CD8-positive, alpha-beta memory T cell (primary cell): ENCODE results near the gene CEACAM16. TPM values are rescaled to one million over a fixed set of nuclear protein-coding genes. Genes with fewer than 3 reads are reported as not detected.
"Not testable (repeated sequence)": the region's sequence is repeated elsewhere in the genome, so short reads cannot be mapped to it uniquely, and the experiment has no call there.

Experiments
- CTCF ChIA-PET: fragments of 350-600 bp; sonication (Branson Sonifier 250); formaldehyde crosslinking; loops from one replicate; lab custom pipeline; 2021; ENCODE audit warnings: antibody characterized with exemption; lab: Charles Lee
- POLR2A ChIA-PET: fragments of 350-600 bp; sonication (Branson Sonifier 250); formaldehyde crosslinking; loops from one replicate; lab custom pipeline; 2021; ENCODE audit warnings: antibody characterized with exemption; lab: Charles Lee
- DNase-seq, 5 donors: peaks; one replicate each; pipeline versions ENCODE4 v3.0.0 to v3.0.0-alpha.2; 2020 to 2022; ENCODE audit warnings: mixed read lengths in 1 of 5
- H3K27ac ChIP-seq: one replicate; pipeline ENCODE4 v1.7.0; 2013; ENCODE audit warnings: low read depth, mild to moderate bottlenecking, low read length, moderate library complexity
- H3K27me3 ChIP-seq: 2 replicates; pipeline ENCODE4 v1.7.0; 2013; ENCODE audit warnings: low read length, mild to moderate bottlenecking; ENCODE audit not compliant: insufficient read depth, poor library complexity, severe bottlenecking
- H3K36me3 ChIP-seq: 2 replicates; pipeline ENCODE4 v1.7.0; 2013; ENCODE audit warnings: mild to moderate bottlenecking, low read length, moderate library complexity; ENCODE audit not compliant: insufficient read depth
- H3K4me1 ChIP-seq: 2 replicates; pipeline ENCODE4 v1.7.0; 2013; ENCODE audit warnings: mild to moderate bottlenecking, low read length, moderate library complexity; ENCODE audit not compliant: insufficient read depth
- H3K4me3 ChIP-seq: 2 replicates; pipeline ENCODE4 v1.7.0; 2013; ENCODE audit warnings: mild to moderate bottlenecking, low read length
- H3K9me3 ChIP-seq: 2 replicates; pipeline ENCODE4 v1.7.0; 2013; ENCODE audit warnings: mild to moderate bottlenecking, low read length
- H3K27ac Mint-ChIP-seq, 8 donors: one replicate each; pipeline ENCODE4 v1.8.0; 2020 to 2021; ENCODE audit warnings: mixed read lengths in 8 of 8, mild to moderate bottlenecking in 6 of 8, inconsistent platforms in 3 of 8, moderate library complexity in 3 of 8
- H3K27me3 Mint-ChIP-seq, 2 donors: one replicate each; pipeline ENCODE4 v1.8.0; 2020 to 2021; ENCODE audit warnings: mixed read lengths in 2 of 2, mild to moderate bottlenecking in 1 of 2, moderate library complexity in 1 of 2
- H3K36me3 Mint-ChIP-seq, 3 donors: one replicate each; pipeline ENCODE4 v1.8.0; 2020 to 2021; ENCODE audit warnings: mixed read lengths in 3 of 3, inconsistent platforms in 1 of 3, mild to moderate bottlenecking in 1 of 3
- H3K4me1 Mint-ChIP-seq, 3 donors: one replicate each; pipeline ENCODE4 v1.8.0; 2020 to 2021; ENCODE audit warnings: mixed read lengths in 3 of 3, inconsistent platforms in 1 of 3, mild to moderate bottlenecking in 1 of 3
- H3K4me3 Mint-ChIP-seq, 7 donors: one replicate each; pipeline ENCODE4 v1.8.0; 2020 to 2021; ENCODE audit warnings: mixed read lengths in 7 of 7, mild to moderate bottlenecking in 6 of 7, moderate library complexity in 4 of 7, inconsistent platforms in 2 of 7
- H3K9me3 Mint-ChIP-seq, 5 donors: one replicate each; pipeline ENCODE4 v1.8.0; 2020 to 2022; ENCODE audit warnings: mixed read lengths in 5 of 5, mild to moderate bottlenecking in 3 of 5, moderate library complexity in 2 of 5, inconsistent platforms in 1 of 5
- polyA plus RNA-seq: library from polyadenylated mRNA; unstranded; fragments of 300-500 nt; fragmentation: Illumina TruSeq; gene quantifications from one replicate; pipeline ENCODE4 v1.2.3, GENCODE V29; 2021
- total RNA-seq, 2 experiments: library from RNA; stranded (reverse); gene quantifications; one replicate each; pipeline ENCODE4 v1.2.3, GENCODE V29; 2021

The CEACAM16 gene
- total and polyA plus RNA-seq, 3 experiments from 2014 or later, result not detected

GRCh38 chr19:44710483-44710882 is 11.5 kb downstream of the CEACAM16 start:
- Mint-ChIP-seq H3K9me3 (peaks cover 0 to 10% (median 5%) of the 10 kb centered on the region in 5 donors), H3K4me1 (peaks cover 0 to 6% (median 0%) of the 10 kb centered on the region in 3 donors), H3K36me3 (peaks cover 0 to 2% (median 0%) of the 10 kb centered on the region in 3 donors), H3K27ac (peak overlapping the region in 2 of 8 donors; percentile 14 to 61), H3K27me3 (peaks cover 3 to 4% of the 10 kb centered on the region in 2 donors), H3K4me3 (no peak overlapping the region)
- H3K9me3 ChIP-seq, result no peaks in the 10 kb centered on the region
- H3K27me3 ChIP-seq, result no peaks in the 10 kb centered on the region
- ChIA-PET POLR2A (no interaction called here), CTCF (no interaction called here)
- no peaks in the 10 kb centered on the region for H3K4me1 ChIP-seq
- no peak overlapping the region for H3K4me3 ChIP-seq
- DNase-seq, result no peak
- H3K36me3 ChIP-seq, result no peaks in the 10 kb centered on the region
- no peak overlapping the region for H3K27ac ChIP-seq

- H3K4me1 Mint-ChIP-seq, result peaks cover 0 to 6% (median 0%) of the 10 kb centered on the region in 3 donors
- H3K27me3 ChIP-seq, result no peaks in the 10 kb centered on the region
- H3K4me1 ChIP-seq, result no peaks in the 10 kb centered on the region
- no peak for DNase-seq
- peaks cover 0 to 12% (median 6%) of the 10 kb centered on the region in 5 donors for H3K9me3 Mint-ChIP-seq
- no peak overlapping the region for H3K27ac ChIP-seq
- ChIA-PET CTCF (interaction anchor here (0.6 to 2.1 kb wide), 3 partner anchors 11 to 155 kb away, joined by 3 to 9 read pairs (median 7); no protein-coding TSS in a partner anchor), POLR2A (interaction anchor here (0.5 kb wide), 1 partner anchor 23 kb away, joined by 3 read pairs; no protein-coding TSS in a partner anchor)
- peaks cover 0 to 5% (median 0%) of the 10 kb centered on the region in 3 donors for H3K36me3 Mint-ChIP-seq
- H3K36me3 ChIP-seq, result no peaks in the 10 kb centered on the region
- H3K4me3 Mint-ChIP-seq, result no peak overlapping the region
- H3K4me3 ChIP-seq, result no peak overlapping the region
- no peaks in the 10 kb centered on the region for H3K9me3 ChIP-seq
- peaks cover 0 to 1% of the 10 kb centered on the region in 2 donors for H3K27me3 Mint-ChIP-seq
- H3K27ac Mint-ChIP-seq, result no peak overlapping the region
These were observed 14.0 kb downstream of the CEACAM16 start for GRCh38 chr19:44712864-44713515.

GRCh38 chr19:44714597-44715169 is 15.7 kb downstream of the CEACAM16 start:
- no peak for DNase-seq
- no peaks in the 10 kb centered on the region for H3K36me3 ChIP-seq
- no peaks in the 10 kb centered on the region for H3K4me1 ChIP-seq
- no peak overlapping the region for H3K27ac ChIP-seq
- Mint-ChIP-seq H3K27ac (no peak overlapping the region), H3K4me1 (peaks cover 0 to 6% (median 0%) of the 10 kb centered on the region in 3 donors), H3K36me3 (peaks cover 0 to 5% (median 0%) of the 10 kb centered on the region in 3 donors), H3K27me3 (peaks cover 0 to 2% of the 10 kb centered on the region in 2 donors), H3K4me3 (no peak overlapping the region), H3K9me3 (peaks cover 0 to 12% (median 6%) of the 10 kb centered on the region in 5 donors)
- ChIA-PET POLR2A (no interaction called here), CTCF (interaction anchor here (2.2 kb wide), 1 partner anchor 9 kb away, joined by 10 read pairs; no protein-coding TSS in a partner anchor)
- no peak overlapping the region for H3K4me3 ChIP-seq
- H3K27me3 ChIP-seq, result no peaks in the 10 kb centered on the region
- H3K9me3 ChIP-seq, result no peaks in the 10 kb centered on the region

GRCh38 chr19:44717603-44718002 is 18.7 kb downstream of the CEACAM16 start:
- H3K36me3 ChIP-seq, result no peaks in the 10 kb centered on the region
- no peaks in the 10 kb centered on the region for H3K9me3 ChIP-seq
- H3K4me3 Mint-ChIP-seq, result no peak overlapping the region
- no peak overlapping the region for H3K27ac Mint-ChIP-seq
- no peak overlapping the region for H3K27ac ChIP-seq
- H3K36me3 Mint-ChIP-seq, result peaks cover 0 to 5% (median 0%) of the 10 kb centered on the region in 3 donors
- H3K4me3 ChIP-seq, result no peak overlapping the region
- peaks cover 2 to 10% (median 5%) of the 10 kb centered on the region in 3 donors for H3K4me1 Mint-ChIP-seq
- no peak for DNase-seq
- peaks cover 0 to 12% (median 6%) of the 10 kb centered on the region in 5 donors for H3K9me3 Mint-ChIP-seq
- ChIA-PET POLR2A (no interaction called here), CTCF (interaction anchor here (1.2 to 1.7 kb wide), 2 partner anchors 28 to 53 kb away, joined by 3 to 8 read pairs; no protein-coding TSS in a partner anchor)
- H3K27me3 ChIP-seq, result no peaks in the 10 kb centered on the region
- peaks cover 0 to 4% of the 10 kb centered on the region in 2 donors for H3K27me3 Mint-ChIP-seq
- H3K4me1 ChIP-seq, result peaks cover 5% of the 10 kb centered on the region

- ChIA-PET POLR2A (no interaction called here), CTCF (interaction anchor here (1.7 kb wide), 1 partner anchor 52 kb away, joined by 8 read pairs; no protein-coding TSS in a partner anchor)
- no peaks in the 10 kb centered on the region for H3K36me3 ChIP-seq
- H3K27ac Mint-ChIP-seq, result no peak overlapping the region
- H3K36me3 Mint-ChIP-seq, result peaks cover 0 to 5% (median 0%) of the 10 kb centered on the region in 3 donors
- DNase-seq, result no peak
- H3K4me3 Mint-ChIP-seq, result no peak overlapping the region
- H3K4me3 ChIP-seq, result no peak overlapping the region
- H3K27ac ChIP-seq, result no peak overlapping the region
- H3K27me3 ChIP-seq, result no peaks in the 10 kb centered on the region
- no peaks in the 10 kb centered on the region for H3K9me3 ChIP-seq
- peaks cover 0 to 4% of the 10 kb centered on the region in 2 donors for H3K27me3 Mint-ChIP-seq
- peaks cover 2 to 14% (median 5%) of the 10 kb centered on the region in 3 donors for H3K4me1 Mint-ChIP-seq
- H3K4me1 ChIP-seq, result peaks cover 10% of the 10 kb centered on the region
- peaks cover 0 to 12% (median 6%) of the 10 kb centered on the region in 5 donors for H3K9me3 Mint-ChIP-seq
These were observed 19.7 kb downstream of the CEACAM16 start for GRCh38 chr19:44718441-44719261.

GRCh38 chr19:44719262-44719701 is 20.3 kb downstream of the CEACAM16 start:
- POLR2A ChIA-PET, result no interaction called here
- no peak overlapping the region for H3K4me3 ChIP-seq
- H3K27ac Mint-ChIP-seq, result no peak overlapping the region
- peaks cover 7 to 21% (median 9%) of the 10 kb centered on the region in 3 donors for H3K4me1 Mint-ChIP-seq
- H3K27me3 Mint-ChIP-seq, result peaks cover 0 to 4% of the 10 kb centered on the region in 2 donors
- CTCF ChIA-PET, result interaction anchor here (7.4 kb wide), 1 partner anchor 50 kb away, joined by 299 read pairs; no protein-coding TSS in a partner anchor
- no peak overlapping the region for H3K4me3 Mint-ChIP-seq
- H3K27me3 ChIP-seq, result no peaks in the 10 kb centered on the region
- peaks cover 0 to 11% (median 6%) of the 10 kb centered on the region in 5 donors for H3K9me3 Mint-ChIP-seq
- DNase-seq, result no peak
- H3K27ac ChIP-seq, result no peak overlapping the region
- no peaks in the 10 kb centered on the region for H3K36me3 ChIP-seq
- no peaks in the 10 kb centered on the region for H3K9me3 ChIP-seq
- peaks cover 17% of the 10 kb centered on the region for H3K4me1 ChIP-seq
- H3K36me3 Mint-ChIP-seq, result peaks cover 0 to 5% (median 0%) of the 10 kb centered on the region in 3 donors

GRCh38 chr19:44720396-44720795 is 21.4 kb downstream of the CEACAM16 start:
- H3K36me3 ChIP-seq, H3K4me3 ChIP-seq, H3K27me3 Mint-ChIP-seq, DNase-seq, H3K27ac Mint-ChIP-seq, H3K9me3 Mint-ChIP-seq, H3K4me3 Mint-ChIP-seq, H3K9me3 ChIP-seq, H3K36me3 Mint-ChIP-seq, H3K27me3 ChIP-seq, POLR2A ChIA-PET, H3K27ac ChIP-seq: not testable (repeated sequence)
- H3K4me1 Mint-ChIP-seq, result peaks cover 10 to 23% (median 12%) of the 10 kb centered on the region in 3 donors
- H3K4me1 ChIP-seq, result peaks cover 19% of the 10 kb centered on the region
- CTCF ChIA-PET, result interaction anchor here (4.1 to 7.4 kb wide), 2 partner anchors 31 to 48 kb away, joined by 32 to 299 read pairs; no protein-coding TSS in a partner anchor
